GM20000 (cell line): ENCODE data around the gene PDP2.

Experiments used
- DNase-seq: peaks from one replicate; pipeline ENCODE4 v3.0.0; 2012; ENCODE audit warnings: low spot score
- TF ChIP-seq, protein P1 (sequence below): IDR thresholded peaks from 2 replicates; pipeline ENCODE4 v1.5.1; 2012; ENCODE audit warnings: mild to moderate bottlenecking, control low read depth; ENCODE audit errors: extremely low read depth, missing control alignments

PDP2 gene, protein sequence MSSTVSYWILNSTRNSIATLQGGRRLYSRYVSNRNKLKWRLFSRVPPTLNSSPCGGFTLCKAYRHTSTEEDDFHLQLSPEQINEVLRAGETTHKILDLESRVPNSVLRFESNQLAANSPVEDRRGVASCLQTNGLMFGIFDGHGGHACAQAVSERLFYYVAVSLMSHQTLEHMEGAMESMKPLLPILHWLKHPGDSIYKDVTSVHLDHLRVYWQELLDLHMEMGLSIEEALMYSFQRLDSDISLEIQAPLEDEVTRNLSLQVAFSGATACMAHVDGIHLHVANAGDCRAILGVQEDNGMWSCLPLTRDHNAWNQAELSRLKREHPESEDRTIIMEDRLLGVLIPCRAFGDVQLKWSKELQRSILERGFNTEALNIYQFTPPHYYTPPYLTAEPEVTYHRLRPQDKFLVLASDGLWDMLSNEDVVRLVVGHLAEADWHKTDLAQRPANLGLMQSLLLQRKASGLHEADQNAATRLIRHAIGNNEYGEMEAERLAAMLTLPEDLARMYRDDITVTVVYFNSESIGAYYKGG

DNA sequence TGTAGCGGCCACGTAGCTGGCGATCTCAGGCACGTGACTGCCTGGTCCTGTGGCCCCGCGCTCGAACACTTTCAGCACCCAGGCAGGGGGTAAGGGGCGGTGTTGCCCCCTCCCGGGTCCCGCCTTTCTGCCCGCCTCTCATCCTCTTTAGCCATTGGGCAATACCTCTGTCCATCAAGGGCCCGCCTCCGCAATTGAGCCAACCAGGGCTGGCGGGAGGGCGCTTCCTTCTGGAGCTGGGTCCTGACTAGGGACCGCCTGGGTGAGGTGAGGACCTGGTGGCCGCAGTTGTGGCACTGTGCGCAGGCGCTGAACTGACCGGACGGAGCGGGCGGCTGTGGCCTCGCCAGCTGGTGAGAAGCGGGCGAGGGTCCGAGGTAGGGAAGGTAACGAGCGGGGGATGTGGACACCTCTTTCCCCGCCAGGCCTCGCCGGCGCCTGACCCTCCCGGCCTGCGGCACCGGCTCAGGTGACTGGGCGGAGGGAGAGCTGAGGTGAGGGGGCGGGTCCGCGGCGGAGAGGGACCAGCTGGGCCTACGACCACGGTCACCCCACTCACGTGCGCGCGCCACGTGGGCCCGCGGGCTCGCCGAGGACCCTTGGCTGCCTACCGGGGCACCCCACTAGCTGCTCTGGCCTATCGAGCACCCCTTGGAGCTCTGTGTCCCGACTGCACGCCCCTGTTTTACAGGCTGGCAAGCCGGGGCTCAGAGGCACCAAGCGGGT is at the start of gene PDP2:
Gene PDP2, plus strand, starts transcription at position 228 of the 726 bp plus-strand sequence. CDS start 3,770 bp downstream, outside the sequence.
- peak; percentile 95 for DNase-seq
- TF ChIP-seq, protein P1, sequence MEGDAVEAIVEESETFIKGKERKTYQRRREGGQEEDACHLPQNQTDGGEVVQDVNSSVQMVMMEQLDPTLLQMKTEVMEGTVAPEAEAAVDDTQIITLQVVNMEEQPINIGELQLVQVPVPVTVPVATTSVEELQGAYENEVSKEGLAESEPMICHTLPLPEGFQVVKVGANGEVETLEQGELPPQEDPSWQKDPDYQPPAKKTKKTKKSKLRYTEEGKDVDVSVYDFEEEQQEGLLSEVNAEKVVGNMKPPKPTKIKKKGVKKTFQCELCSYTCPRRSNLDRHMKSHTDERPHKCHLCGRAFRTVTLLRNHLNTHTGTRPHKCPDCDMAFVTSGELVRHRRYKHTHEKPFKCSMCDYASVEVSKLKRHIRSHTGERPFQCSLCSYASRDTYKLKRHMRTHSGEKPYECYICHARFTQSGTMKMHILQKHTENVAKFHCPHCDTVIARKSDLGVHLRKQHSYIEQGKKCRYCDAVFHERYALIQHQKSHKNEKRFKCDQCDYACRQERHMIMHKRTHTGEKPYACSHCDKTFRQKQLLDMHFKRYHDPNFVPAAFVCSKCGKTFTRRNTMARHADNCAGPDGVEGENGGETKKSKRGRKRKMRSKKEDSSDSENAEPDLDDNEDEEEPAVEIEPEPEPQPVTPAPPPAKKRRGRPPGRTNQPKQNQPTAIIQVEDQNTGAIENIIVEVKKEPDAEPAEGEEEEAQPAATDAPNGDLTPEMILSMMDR = no peak

DNA sequence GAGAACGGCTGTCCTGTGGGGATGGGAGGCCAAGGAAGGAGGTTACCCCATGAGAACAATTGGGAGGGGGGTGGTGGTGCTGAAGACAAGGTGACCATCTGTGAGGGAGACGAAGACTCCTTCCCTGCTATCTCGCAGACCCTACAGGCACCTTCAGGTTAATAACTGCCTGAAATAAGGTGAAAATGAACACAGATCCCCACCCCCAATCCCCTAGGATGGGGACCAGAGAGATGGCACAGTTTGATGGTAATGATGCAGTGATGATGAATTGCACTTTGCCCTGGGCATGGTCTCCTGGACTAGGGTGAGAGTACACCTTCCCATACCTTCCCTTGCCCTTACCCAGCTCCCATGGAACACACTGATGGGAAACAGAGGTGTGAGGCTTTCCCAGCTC is 48.1 kb upstream of the PDP2 start:
- TF ChIP-seq, protein P1 = no peak
- DNase-seq = no peak

DNA sequence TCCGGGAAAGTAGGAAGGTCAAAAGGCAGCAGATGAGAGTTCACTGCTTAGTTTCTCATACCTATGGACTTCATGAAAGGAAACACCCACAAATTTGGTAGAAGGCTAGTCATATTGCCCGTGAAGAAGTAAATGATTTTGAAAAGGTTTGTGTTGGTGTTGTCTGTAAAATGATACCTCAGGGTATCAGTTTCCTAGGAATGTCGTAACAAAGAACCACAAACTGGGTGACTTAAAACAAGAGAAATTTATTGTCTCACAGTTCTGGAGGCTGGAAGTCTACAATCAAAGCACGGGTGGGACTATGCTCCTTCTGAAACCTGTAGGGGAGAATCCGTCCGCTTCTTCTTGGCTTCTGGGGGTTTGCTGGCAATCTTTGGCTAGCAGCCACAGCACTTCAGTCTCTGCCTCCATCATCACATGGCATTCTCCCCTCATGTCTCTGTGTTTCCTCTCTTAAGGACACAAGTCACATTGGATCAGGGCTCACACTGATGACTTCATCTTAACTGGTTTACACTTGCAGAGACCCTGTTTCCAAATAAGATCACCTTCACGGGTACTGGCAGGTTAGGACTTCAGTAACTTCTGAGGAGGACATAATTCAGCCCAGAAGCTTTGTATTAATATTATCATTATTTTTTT is 47.5 kb upstream of the PDP2 start:
- no peak for DNase-seq
- TF ChIP-seq, protein P1 = no peak

DNA sequence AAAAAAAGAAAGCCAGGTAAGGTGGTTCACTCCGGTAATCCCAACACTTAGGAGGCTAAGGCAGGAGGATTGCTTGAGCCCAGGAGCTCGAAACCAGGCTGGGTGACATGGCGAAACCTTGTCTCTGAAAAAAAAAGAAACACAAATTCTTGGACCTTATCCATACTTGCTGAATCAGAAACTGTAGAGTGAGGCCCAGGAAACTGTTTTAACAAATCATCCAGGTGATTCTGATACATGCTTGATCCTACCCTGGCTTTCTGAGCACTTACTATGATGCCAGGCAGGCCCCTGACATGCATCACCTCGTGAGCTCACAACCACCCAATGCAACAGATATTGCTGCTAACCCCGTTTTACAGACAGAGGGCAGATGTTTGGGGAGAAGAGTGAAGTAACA is 45.6 kb upstream of the PDP2 start:
- TF ChIP-seq, protein P1 = no peak
- DNase-seq = no peak

DNA sequence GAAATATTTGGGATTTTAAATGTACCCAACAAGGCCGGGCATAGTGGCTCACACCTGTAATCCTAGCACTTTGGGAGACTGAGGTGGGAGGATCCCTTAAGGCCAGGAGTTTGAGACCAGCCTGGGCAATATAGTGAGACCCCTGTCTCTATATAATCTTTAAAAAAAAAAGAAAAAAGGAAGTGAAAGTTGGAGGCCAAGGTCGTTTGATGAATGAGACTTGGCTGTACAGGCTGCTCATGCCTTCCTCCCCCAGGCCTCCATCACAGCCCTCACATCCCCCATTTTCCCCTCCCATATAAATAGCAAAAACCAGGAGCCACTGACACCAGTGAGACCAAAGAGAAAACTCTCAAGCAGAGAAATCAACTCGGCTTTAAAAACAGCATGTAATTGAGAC is 39.4 kb upstream of the PDP2 start:
- DNase-seq = no peak
- TF ChIP-seq, protein P1 = no peak

DNA sequence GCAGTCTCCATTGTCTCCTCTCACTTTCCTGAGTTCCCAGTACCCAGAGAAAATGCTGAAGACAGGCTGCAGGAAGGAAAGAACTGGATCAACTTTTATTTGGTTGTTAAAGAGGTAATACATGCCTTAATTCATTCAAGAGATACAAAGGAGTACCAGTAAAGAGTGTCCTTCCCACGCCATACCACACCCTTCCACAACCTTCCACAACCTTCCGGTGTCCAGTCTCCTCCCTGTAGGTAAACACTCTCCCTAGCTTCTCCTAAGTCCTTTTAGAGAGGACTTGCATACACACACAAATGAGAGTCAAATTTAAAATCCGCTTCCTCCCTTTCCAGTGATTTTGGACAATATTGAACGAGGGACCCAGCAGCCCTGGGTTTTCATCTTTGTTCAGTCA is 38.9 kb upstream of the PDP2 start:
- no peak for DNase-seq
- TF ChIP-seq, protein P1 = no peak

DNA sequence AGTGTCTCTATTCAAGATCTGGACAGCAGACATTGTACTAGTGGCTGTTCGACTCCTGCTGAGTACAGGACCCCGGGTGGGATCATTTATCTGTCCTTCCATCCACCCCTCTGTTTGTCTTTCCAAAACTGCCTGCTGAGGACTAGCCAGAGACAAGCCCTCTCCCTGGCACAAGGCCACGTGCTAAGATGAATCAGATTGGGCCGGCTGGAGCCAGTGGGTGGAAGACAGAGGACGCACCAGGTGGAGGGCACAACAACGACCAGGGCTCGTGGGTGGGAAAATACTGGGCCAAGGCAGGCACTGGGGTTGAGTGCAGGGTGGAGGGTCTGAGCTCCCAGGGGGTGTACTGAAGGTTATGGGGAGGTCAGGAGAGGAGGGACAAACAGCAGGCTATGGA is 37.5 kb upstream of the PDP2 start:
- DNase-seq = peak; percentile 35
- TF ChIP-seq, protein P1 = no peak
